ENCODE measurements around the gene FGD2. TPM values are rescaled to one million over a fixed set of nuclear protein-coding genes. Genes with fewer than 3 reads are reported as not detected.
"Not testable (repeated sequence)": the region's sequence is repeated elsewhere in the genome, so short reads cannot be mapped to it uniquely, and the experiment has no call there.

FGD2 gene
- total RNA-seq, 1 experiment from 2014 or later: not detected

GRCh38 chr6:36989264-36989663 lies 16.2 kb upstream of the FGD2 start:
- no peak for DNase-seq (ENCODE audit: low spot score)

GRCh38 chr6:36990401-36990800 lies 15.1 kb upstream of the FGD2 start:
- DNase-seq (ENCODE audit: low spot score): not testable (repeated sequence)

DNA sequence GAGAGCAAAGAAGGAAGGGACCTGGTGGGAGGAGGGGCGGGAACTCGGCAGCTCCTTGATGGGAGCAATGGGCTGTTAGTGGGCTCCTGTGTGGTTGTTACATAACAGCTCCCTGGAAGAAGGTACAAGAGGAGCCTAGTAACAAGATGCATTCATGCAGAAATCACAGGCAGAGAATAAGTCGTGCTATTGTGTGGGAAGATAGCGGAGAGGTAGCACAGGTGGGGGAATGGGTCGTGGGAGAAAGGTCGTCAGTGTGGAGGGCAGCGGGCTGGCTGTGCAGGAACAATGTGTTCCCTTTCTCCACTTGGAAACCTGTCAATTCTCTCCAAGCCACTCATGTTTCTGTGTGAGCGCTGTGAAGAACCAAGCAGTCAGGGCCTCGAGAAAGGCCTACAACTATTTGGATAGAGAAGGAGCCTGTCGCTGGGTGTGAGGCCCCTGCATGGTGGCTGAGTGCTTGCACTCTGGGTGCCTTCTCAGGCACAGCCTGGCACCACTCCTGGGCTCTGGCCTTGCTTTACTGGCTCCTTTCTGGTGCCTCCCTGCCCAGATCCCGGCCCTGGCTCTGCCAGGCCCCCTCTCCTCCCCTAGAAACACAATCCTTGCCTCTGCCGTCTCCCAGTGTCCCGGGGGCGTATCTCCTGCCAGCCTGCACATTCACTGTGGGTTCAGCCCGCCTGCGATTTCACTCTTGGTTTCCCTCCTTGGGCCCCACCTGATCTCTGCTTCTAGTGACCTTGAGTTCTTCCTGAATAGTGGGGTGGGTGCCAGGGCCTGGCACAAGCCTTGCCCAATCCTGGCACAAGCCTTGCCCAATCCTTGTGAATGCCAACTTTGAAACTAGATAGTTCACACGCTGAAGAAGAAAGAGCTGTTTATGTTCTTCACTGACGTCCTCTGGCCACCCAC lies 7.4 kb upstream of the FGD2 start:
- DNase-seq (ENCODE audit: low spot score): no peak

DNA sequence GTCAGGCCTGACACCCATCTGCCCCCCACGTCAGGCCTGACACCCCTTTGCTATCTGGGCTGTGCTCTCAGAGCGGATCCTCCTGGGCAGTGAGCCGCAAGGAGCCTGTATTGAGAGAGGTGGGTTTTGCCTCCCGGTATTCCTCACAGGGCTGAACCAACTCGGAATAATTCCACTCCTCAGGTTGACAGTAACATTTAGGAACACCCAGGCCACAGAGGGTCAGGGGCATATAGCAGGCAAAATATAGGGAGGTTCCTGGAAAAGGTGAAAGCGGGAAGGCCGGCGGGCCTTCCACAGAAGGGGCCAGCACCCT lies 6.8 kb upstream of the FGD2 start:
- DNase-seq (ENCODE audit: low spot score): no peak

- no peak for DNase-seq (ENCODE audit: low spot score)
Observed at GRCh38 chr6:36999061-36999750, 6.2 kb upstream of the FGD2 start.

DNA sequence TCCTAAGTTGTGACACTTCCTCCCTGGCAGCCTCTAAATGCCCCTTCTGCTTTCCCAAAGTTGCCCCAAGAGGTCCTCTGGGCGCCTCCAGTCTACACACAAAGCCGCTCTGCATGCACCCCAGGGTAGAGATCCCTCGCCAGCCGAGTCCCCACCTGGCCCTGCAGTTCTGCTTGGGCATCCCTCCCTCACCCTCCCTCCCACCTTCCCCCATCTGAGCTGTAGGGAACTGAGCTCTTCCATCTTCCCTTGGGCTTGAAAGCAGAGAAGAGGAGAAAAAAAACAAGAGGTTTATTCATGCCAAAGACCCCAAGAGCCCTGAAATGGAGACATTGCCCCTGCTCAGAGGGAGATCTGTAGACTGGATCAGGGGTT lies 5.7 kb upstream of the FGD2 start:
- DNase-seq (ENCODE audit: low spot score): no peak

DNA sequence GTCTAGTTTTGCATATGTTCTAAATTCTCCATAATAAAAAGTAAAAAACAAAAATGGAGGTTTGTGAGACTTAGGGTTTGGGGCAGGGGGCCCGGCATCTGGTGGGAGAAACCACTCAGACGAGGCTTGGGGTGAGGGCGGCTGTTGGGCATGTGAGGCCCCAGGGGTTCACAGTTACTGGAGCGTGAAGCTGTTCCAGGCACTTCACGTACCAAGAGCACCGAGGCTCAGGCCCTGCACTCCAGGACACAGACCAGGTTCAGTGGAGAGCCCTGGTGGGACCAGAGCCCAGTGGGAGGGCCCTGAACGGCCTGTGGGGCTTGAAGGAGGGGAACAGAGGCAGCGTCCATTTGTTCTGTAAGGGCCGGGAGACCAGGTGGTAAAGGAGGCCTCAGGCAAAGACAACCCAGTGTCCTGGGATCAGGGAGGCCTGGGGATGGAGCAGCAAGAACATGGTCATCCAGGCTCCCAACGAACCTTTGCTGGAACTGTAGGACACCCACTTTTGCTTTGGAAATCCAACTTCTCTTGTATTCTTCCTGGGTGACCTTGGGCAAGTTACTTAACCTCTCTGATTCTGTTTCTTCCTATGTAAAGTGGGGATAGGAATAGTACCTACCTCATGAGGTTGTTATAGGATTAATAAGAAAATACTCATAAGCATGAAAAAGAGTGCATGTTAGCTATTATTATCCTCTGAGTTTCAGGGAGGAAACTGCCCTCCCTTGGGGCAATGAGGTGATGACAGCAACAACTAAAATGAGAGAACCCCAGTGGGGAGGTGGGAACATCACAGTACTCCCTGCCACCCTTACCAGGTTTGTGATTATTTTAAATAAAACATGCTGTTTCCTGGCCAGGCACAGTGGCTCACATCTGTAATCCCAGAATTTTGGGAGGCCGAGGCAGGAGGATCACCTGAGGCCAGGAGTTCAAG lies 1.1 kb upstream of the FGD2 start:
- no peak for DNase-seq (ENCODE audit: low spot score)

DNA sequence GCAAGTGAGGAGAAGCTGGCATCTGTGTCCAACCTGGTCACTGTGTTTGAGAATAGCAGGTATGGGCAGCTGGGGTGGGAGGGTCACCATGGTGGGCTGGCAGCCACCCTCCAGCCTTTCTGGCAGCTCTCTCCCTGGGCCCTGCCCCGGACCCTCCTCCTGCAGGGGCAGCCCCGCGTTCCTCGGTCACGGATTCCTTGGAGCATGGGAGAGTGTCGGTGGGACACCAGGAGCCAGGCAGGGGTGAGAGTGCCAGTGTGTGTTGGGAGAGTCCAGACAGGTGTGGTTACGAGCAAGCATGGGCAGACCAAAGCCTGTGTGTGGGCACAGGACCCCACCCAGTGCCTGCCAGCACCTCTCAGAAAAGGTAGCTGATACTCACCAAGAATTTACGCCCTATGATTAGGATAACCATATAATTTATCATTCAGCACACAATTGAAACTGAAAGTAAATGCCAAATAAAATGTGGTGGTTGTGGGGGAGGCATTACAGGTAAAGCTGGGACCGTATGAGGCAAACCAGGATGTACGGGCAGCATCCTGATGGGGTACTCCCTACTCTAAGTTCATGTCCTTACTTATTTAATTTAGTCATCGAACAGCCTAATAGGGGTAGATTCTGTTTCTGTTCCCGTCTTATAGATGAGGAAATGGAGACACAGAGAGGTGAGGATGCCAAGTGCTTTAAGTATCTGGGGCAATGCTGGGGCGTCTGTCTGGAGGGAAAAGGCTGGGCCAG lies 542 bp downstream of the FGD2 start:
- DNase-seq (ENCODE audit: low spot score): no peak

DNA sequence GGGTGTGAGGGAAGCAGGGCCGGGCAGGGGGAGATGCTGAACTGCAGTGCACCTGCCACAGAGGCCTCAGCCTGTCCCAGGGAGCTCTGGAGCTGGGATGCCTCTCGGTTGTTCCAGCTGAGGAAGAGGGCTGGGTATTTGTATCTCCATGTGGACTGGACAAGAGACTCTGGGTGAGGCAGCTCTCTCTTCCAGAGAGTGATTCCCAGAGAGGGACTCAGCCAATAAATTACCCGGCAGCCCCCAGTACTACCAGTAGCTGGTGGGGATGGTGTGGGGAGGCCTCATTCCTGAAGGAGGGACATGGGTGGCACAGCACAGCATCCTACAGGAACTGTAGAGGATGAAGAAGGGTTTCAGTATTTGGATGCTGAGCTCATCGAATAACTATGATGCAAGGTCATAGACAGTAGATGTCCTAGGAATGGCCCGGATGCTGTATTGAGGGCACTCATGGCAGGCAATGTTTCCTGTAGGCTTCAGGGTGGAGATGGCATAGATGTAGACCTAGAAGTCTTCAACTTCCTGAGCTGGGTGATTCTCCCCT lies 1.4 kb downstream of the FGD2 start:
- peak; percentile 21 for DNase-seq (ENCODE audit: low spot score)

DNA sequence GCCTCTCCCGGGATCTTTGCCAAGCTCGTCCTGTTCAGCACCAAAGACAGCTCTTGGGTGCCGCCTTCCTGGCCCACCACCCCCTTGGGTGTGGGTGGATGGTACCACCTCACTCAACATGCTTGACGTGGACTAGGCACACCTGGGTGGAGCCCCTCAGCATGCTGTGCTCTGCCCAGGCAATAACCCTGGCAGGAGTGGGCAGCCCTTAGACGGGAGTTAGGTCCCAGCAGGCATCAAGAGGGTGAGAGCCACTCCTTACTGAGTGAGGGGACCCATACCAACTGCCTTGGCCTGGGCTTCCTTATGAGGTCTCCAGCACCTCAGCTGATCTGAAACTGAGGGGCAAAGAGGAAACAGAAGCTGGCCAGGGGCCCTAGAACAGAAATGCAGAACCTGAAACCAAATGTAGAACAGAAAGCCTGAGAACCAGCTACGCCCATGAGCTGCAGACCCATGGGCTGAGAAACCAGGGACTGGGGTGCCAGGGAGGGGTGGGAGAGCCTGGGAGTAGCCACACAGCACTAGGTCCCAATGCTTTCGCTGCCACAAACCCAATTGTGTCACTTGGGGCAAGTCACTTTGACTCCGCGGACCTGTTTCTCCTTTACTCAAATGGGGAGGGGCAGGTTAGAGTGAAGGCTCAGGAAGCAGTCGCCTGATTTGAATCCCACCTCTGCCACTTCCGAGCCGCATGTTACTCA lies 2.0 kb downstream of the FGD2 start:
- DNase-seq (ENCODE audit: low spot score): no peak

DNA sequence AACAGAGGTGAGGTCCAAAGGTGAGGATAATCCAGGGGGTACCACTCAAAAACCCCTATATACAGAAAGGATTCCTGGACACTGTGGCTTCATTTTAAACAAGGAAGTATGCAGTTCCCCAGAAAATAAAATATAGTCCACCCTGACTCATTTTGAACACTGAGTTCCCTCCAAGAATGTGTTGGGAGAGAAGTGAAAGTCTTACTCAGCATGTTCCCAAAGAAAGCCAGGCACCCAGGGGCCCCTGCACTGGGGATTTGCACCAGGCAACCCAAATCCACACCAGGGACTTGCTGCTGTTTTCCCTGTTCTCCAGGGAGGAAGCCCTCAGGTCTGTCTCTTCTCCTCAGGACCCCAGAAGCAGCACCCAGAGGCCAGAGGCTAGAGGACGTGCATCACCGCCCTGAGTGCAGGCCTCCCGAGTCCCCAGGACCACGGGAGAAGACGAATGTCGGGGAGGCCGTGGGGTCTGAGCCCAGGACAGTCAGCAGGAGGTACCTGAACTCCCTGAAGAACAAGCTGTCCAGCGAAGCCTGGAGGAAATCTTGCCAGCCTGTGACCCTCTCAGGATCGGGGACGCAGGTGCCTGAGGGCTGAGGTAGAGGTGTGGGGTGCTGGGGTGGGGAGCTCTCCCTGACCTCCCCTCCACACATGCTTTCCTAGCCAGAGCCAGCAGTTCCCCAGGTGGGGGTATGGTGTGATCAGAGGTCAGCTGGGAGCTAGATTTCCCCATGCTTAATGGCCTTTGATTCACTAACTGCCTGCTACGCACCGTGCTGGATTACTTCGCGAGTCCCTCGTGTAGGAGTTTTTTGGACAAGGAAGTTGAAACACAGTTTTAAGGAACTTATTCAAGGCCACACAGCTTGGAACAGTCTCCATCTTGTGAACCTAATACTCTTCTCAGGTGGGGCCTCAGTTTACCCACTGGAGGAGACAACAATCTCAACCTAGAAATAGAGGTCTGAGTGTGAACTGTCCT lies 3.3 kb downstream of the FGD2 start:
- DNase-seq (ENCODE audit: low spot score): no peak

DNA sequence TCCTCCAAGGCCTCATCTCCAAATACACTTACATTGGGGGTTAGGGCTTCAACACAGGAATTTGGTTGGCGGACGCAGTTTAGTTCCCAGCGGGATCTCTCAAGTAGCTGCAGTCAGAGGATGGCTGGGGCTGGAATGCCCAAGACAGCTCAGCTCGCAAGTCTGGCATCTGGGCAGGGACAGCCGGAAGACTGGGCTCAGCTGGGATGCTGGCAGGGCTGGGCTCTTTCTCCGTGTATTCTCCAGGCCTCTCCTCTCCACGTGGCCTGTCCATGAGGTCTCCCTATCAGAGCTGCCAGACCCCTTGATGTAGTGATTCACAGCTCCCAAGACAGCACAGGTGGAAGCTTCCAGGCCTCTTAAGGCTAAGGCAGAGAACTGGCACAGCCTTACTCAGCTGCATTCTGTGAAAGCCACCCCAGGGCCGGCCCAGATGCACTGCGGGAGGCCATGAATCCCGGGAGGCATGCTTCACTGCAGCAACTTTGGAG lies 5.0 kb downstream of the FGD2 start:
- no peak for DNase-seq (ENCODE audit: low spot score)

DNA sequence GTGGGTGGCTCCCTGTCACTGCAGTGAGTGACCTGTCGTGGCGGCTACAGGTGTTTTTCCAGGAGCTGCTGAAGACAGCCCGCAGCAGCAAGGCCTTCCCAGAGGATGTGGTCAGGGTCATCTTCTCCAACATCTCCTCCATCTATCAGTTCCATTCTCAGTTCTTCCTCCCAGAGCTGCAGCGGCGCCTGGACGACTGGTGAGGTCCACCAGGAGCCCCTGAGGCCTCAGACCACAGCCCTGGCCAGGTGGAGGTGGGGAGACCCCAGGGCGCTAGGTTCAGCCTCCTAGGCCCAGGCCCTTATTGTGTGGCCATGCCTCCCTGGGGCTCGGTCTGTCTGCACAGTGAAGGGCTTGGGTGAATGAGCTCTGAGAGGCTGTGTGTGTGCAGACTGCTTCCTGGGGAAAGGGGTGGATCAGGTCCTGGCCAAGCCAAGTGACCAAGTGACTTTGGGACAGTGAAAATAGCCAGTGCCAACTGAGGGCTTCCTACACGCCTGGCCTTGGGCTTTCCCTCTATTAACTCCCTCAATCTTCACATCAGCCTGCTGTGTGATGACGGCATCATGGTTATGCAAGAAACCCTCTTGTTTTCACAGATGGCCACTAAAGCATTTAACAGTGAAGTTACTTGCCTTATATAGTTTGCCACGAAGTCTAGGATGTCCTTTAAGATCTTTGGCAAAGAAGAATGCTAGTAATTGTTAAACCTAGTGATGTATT lies 6.4 kb downstream of the FGD2 start:
- DNase-seq (ENCODE audit: low spot score): no peak

DNA sequence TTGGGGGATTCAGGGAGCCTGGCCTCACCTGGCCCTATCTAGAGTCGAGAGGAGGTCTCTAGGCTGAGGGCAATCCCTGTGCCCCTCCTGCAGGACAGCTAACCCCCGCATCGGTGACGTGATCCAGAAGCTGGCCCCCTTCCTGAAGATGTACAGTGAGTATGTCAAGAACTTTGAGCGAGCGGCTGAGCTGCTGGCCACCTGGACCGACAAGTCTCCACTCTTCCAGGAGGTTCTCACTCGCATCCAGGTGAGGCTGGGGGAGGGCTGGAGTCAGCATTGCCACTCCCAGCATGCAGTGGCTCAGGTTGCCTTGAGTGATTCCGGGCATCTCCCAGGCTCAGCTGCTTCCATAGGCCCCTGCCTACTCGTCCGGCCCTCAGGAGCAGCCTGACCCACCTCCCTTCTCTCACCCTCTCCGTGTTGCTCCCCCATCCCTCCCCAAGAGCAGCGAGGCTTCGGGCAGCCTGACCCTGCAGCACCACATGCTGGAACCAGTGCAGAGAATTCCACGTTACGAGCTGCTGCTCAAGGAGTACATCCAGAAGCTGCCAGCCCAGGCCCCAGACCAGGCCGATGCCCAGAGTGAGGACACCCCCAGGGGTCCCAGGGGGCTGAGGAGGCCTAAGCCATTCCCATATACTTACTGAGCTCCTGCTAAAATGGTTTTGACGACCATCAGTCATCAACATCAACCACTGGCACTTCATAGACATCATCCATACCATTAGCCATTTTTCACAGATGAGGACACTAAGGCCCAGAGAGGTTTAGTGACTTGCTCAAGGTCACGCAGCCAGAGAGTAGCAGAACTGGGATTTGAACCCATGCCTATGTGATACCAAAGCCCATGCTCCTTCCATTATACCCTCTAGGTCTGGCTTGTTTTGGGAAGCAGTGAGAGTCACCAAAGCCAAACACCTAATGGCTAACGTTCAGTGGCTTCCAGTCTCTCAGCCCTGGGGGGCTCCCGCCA lies 8.3 kb downstream of the FGD2 start:
- DNase-seq (ENCODE audit: low spot score): no peak

DNA sequence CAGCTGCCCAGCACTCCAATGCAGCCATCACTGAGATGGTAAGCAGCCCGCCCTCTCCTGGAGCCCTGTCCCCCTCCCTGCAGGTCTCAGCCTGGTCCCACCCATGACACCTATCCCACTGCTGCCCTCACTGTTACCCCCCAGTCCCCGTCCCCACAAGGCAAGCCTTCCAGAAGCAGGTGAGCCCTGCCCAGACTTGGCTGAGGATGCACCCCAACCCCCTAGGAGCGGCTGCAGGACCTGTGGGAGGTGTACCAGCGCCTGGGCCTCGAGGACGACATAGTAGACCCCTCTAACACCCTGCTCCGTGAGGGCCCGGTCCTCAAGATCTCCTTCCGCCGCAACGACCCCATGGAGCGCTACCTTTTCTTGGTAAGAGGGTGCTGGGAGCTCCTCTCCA lies 9.2 kb downstream of the FGD2 start:
- DNase-seq (ENCODE audit: low spot score): no peak

- no peak for DNase-seq (ENCODE audit: low spot score)
Observed at GRCh38 chr6:37015532-37015931, 10.1 kb downstream of the FGD2 start.

GRCh38 chr6:37016995-37017394 lies 11.5 kb downstream of the FGD2 start:
- no peak for DNase-seq (ENCODE audit: low spot score)
